Immature natural killer cell (primary cell): ENCODE data around the gene HACE1. TPM values are rescaled to one million over a fixed set of nuclear protein-coding genes. Genes with fewer than 3 reads are reported as not detected.
"Not testable (repeated sequence)": the region's sequence is repeated elsewhere in the genome, so short reads cannot be mapped to it uniquely, and the experiment has no call there.

ENCODE experiments used
- DNase-seq, 3 donors: peaks; one replicate each; pipeline ENCODE4 v3.0.0; 2022; ENCODE audit warnings: mixed read lengths in 1 of 3
- H3K27ac Mint-ChIP-seq, 6 donors: one replicate each; pipeline ENCODE4 v1.8.0; 2020; ENCODE audit warnings: mixed read lengths in 6 of 6, mild to moderate bottlenecking in 5 of 6, inconsistent platforms in 4 of 6, moderate library complexity in 3 of 6
- H3K27me3 Mint-ChIP-seq, 3 donors: one replicate each; pipeline ENCODE4 v1.8.0; 2020 to 2021; ENCODE audit warnings: low read depth in 3 of 3, mild to moderate bottlenecking in 3 of 3, mixed read lengths in 3 of 3, moderate library complexity in 3 of 3, inconsistent platforms in 1 of 3
- H3K36me3 Mint-ChIP-seq, 3 donors: one replicate each; pipeline ENCODE4 v1.8.0; 2020; ENCODE audit warnings: mixed read lengths in 3 of 3, inconsistent platforms in 2 of 3, mild to moderate bottlenecking in 2 of 3
- H3K4me1 Mint-ChIP-seq, 2 donors: one replicate each; pipeline ENCODE4 v1.8.0; 2020; ENCODE audit warnings: inconsistent platforms in 2 of 2, mild to moderate bottlenecking in 2 of 2, mixed read lengths in 2 of 2, moderate library complexity in 1 of 2
- H3K4me3 Mint-ChIP-seq, 5 donors: one replicate each; pipeline ENCODE4 v1.8.0; 2020; ENCODE audit warnings: mild to moderate bottlenecking in 5 of 5, mixed read lengths in 5 of 5, inconsistent platforms in 3 of 5, moderate library complexity in 3 of 5
- H3K9me3 Mint-ChIP-seq, 6 donors: one replicate each; pipeline ENCODE4 v1.8.0; 2020; ENCODE audit warnings: mild to moderate bottlenecking in 6 of 6, mixed read lengths in 6 of 6, inconsistent platforms in 4 of 6, moderate library complexity in 3 of 6
- polyA plus RNA-seq, 3 donors: library from polyadenylated mRNA; unstranded; fragments of 300-500 nt; fragmentation: Illumina TruSeq; gene quantifications; one replicate each; pipeline ENCODE4 v1.2.3, GENCODE V29; 2021

Gene HACE1
- polyA plus RNA-seq, 3 donors from 2014 or later = 3.3 to 7.3 (median 6.0) TPM

DNA sequence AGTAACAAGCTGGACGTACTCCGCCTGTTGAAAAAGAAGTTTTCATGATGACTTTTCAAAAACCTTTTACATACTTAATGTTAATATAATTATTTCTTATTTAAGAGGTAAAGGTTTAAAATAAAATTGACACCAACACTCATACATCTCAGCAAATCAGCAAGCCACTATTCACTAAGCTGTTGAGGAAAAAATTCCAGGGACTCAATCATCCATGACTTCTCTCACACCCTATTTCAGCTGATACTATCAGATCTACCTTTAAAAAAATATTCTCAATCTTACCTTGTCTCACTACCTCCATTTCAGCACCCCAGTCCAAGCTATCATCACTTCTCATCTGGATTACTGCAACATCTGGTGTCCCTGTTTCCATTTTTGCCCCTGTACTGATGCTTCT is 109.3 kb downstream of the HACE1 start:
- no peak overlapping the region for H3K27ac Mint-ChIP-seq
- no peak overlapping the region for H3K4me3 Mint-ChIP-seq
- peaks cover 11 to 18% (median 16%) of the 10 kb centered on the region in 6 donors for H3K9me3 Mint-ChIP-seq
- DNase-seq = no peak
- H3K4me1 Mint-ChIP-seq = no peaks in the 10 kb centered on the region
- H3K27me3 Mint-ChIP-seq = no peaks in the 10 kb centered on the region
- peaks cover 27 to 28% (median 28%) of the 10 kb centered on the region in 3 donors for H3K36me3 Mint-ChIP-seq

- not testable (repeated sequence) for H3K4me1 Mint-ChIP-seq, H3K27me3 Mint-ChIP-seq, H3K36me3 Mint-ChIP-seq, DNase-seq, H3K9me3 Mint-ChIP-seq, H3K27ac Mint-ChIP-seq, H3K4me3 Mint-ChIP-seq
Measured at GRCh38 chr6:104739124-104739523, 120.6 kb downstream of the HACE1 start.

GRCh38 chr6:104737567-104737966 is 122.2 kb downstream of the HACE1 start:
- not testable (repeated sequence) for H3K4me3 Mint-ChIP-seq, H3K9me3 Mint-ChIP-seq, DNase-seq, H3K27ac Mint-ChIP-seq, H3K4me1 Mint-ChIP-seq, H3K27me3 Mint-ChIP-seq, H3K36me3 Mint-ChIP-seq

DNA sequence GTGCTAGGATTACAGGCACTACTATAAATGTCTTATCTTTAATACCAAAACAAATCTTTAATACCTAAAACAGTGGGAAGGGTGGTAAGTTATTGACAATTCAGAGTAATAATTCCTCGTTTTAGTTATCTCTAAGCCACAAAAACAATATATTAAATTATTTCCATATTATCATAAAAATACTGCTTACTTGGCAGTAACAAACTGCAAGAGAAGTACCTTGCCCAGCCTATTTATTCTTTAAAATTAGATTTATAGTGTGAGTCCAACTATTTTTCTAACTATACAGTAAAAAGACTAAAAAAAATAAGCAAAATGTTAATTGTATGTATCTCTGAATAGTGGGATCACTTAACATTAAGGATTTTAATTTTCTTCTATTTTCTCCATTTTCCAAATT is 123.2 kb downstream of the HACE1 start:
- H3K27me3 Mint-ChIP-seq = peaks cover 0 to 2% (median 0%) of the 10 kb centered on the region in 3 donors
- H3K4me3 Mint-ChIP-seq = no peak overlapping the region
- no peak overlapping the region for H3K27ac Mint-ChIP-seq
- no peak for DNase-seq
- H3K36me3 Mint-ChIP-seq = peaks cover 4 to 11% (median 6%) of the 10 kb centered on the region in 3 donors
- H3K4me1 Mint-ChIP-seq = no peaks in the 10 kb centered on the region
- peaks cover 0 to 3% (median 0%) of the 10 kb centered on the region in 6 donors for H3K9me3 Mint-ChIP-seq

DNA sequence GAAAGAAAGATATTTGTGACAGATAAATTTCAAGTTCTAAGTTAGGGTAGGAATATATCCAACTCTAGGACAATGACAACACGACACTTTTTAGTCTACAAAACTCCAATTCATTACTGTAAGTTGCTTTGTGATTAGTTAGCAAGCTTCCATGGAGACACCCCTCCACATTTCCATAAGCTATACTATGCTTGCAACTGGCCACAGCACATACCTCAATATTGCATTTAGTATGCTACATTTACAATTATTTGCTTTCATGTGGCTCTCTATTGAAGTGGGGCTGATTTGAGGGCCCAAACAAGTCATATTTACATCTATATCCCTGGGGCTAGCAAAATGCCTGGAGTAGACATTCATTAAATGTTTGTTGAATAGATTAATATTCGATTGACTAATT is 129.3 kb downstream of the HACE1 start:
- Mint-ChIP-seq H3K4me1 (no peaks in the 10 kb centered on the region), H3K27ac (no peak overlapping the region), H3K27me3 (peaks cover 0 to 2% (median 0%) of the 10 kb centered on the region in 3 donors), H3K36me3 (peaks cover 6 to 9% (median 9%) of the 10 kb centered on the region in 3 donors), H3K4me3 (no peak overlapping the region), H3K9me3 (no peaks in the 10 kb centered on the region)
- no peak for DNase-seq

- DNase-seq = no peak
- Mint-ChIP-seq H3K27ac (no peak overlapping the region), H3K27me3 (peaks cover 0 to 2% (median 0%) of the 10 kb centered on the region in 3 donors), H3K9me3 (no peaks in the 10 kb centered on the region), H3K4me1 (no peaks in the 10 kb centered on the region), H3K36me3 (peaks cover 6 to 9% (median 6%) of the 10 kb centered on the region in 3 donors), H3K4me3 (no peak overlapping the region)
Measured at GRCh38 chr6:104729433-104729832, 130.3 kb downstream of the HACE1 start.

DNA sequence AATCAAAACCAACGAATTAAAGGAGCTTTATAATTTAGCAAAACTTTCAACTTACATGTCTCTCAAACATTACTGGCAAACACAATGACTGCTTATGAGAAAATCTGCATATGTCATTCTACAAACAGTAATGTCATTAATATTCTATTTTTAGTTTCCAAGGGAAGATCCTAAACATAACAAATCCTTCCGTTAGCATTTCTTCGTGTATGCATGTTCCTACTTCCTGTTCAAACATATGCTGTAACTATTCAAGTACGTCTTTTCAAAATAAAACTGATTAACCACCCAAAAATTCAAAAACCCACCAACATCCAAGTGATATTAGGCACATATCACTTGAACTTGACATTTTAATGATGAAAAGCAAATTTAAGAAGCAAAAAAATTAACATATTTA is 131.3 kb downstream of the HACE1 start:
- Mint-ChIP-seq H3K27me3 (no peaks in the 10 kb centered on the region), H3K4me3 (no peak overlapping the region), H3K27ac (no peak overlapping the region), H3K9me3 (no peaks in the 10 kb centered on the region), H3K36me3 (peaks cover 6 to 9% (median 6%) of the 10 kb centered on the region in 3 donors), H3K4me1 (no peaks in the 10 kb centered on the region)
- no peak for DNase-seq

DNA sequence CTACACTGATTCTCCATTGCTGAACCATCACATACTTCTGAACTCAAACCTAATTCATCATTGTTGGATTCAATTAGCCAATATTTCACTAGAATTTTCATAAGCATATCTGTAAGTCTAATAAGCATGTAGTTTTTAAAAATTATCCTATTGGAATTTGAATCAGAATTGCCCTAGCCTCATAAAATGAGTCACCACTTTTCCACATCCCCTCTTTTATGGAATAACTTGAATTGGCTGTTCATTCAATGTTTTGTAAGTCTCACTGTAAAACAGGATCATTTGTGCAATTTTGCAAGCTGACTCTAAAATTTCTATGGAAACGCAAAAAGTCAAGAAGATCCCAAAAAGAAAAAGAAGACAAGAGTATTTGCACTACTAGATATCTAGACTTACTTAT is 141.0 kb downstream of the HACE1 start:
- no peaks in the 10 kb centered on the region for H3K36me3 Mint-ChIP-seq
- no peak for DNase-seq
- no peaks in the 10 kb centered on the region for H3K4me1 Mint-ChIP-seq
- H3K4me3 Mint-ChIP-seq = no peak overlapping the region
- no peaks in the 10 kb centered on the region for H3K27me3 Mint-ChIP-seq
- no peaks in the 10 kb centered on the region for H3K9me3 Mint-ChIP-seq
- no peak overlapping the region for H3K27ac Mint-ChIP-seq

GRCh38 chr6:104716858-104717257 is 142.9 kb downstream of the HACE1 start:
- no peak for DNase-seq
- Mint-ChIP-seq H3K27ac (no peak overlapping the region), H3K36me3 (no peaks in the 10 kb centered on the region), H3K4me3 (no peak overlapping the region), H3K9me3 (no peaks in the 10 kb centered on the region), H3K4me1 (no peaks in the 10 kb centered on the region), H3K27me3 (no peaks in the 10 kb centered on the region)

GRCh38 chr6:104714796-104715195 is 144.9 kb downstream of the HACE1 start:
- H3K27me3 Mint-ChIP-seq = no peaks in the 10 kb centered on the region
- H3K4me3 Mint-ChIP-seq = no peak overlapping the region
- no peak for DNase-seq
- no peaks in the 10 kb centered on the region for H3K4me1 Mint-ChIP-seq
- no peak overlapping the region for H3K27ac Mint-ChIP-seq
- no peaks in the 10 kb centered on the region for H3K36me3 Mint-ChIP-seq
- no peaks in the 10 kb centered on the region for H3K9me3 Mint-ChIP-seq

DNA sequence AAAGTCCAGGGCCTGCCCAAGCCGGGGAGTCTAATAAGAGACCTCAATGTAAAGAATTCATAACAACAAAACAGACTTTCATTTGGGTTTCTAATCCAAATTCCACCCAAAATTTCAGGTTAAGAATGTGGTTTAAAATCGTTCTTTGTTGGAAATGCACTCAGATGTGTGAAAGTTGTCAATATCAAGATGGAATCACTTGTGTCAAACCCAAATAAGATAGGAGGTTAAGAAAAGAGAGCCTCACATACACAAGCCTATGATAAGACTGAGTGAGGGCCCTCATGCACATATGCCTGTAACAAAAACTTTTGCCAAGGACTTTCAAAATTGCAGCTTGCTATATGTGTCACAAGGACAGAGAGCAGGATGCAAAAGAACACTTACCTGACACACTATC is 145.7 kb downstream of the HACE1 start:
- Mint-ChIP-seq H3K4me3 (no peak overlapping the region), H3K27me3 (no peaks in the 10 kb centered on the region), H3K36me3 (no peaks in the 10 kb centered on the region), H3K4me1 (no peaks in the 10 kb centered on the region), H3K9me3 (no peaks in the 10 kb centered on the region), H3K27ac (no peak overlapping the region)
- no peak for DNase-seq

GRCh38 chr6:104711371-104711770 is 148.3 kb downstream of the HACE1 start:
- H3K27me3 Mint-ChIP-seq = no peaks in the 10 kb centered on the region
- no peak for DNase-seq
- H3K4me3 Mint-ChIP-seq = no peak overlapping the region
- peaks cover under 1 to 2% of the 10 kb centered on the region in 2 donors for H3K4me1 Mint-ChIP-seq
- peaks cover 0 to 1% (median 0%) of the 10 kb centered on the region in 6 donors for H3K9me3 Mint-ChIP-seq
- peaks cover 0 to 5% (median 0%) of the 10 kb centered on the region in 3 donors for H3K36me3 Mint-ChIP-seq
- no peak overlapping the region for H3K27ac Mint-ChIP-seq

GRCh38 chr6:104710543-104711335 is 149.0 kb downstream of the HACE1 start:
- Mint-ChIP-seq H3K36me3 (peaks cover 0 to 5% (median 0%) of the 10 kb centered on the region in 3 donors), H3K27ac (no peak overlapping the region), H3K4me3 (no peak overlapping the region), H3K27me3 (no peaks in the 10 kb centered on the region), H3K9me3 (peaks cover 0 to 1% (median 0%) of the 10 kb centered on the region in 6 donors), H3K4me1 (peaks cover 3 to 8% of the 10 kb centered on the region in 2 donors)
- no peak for DNase-seq

DNA sequence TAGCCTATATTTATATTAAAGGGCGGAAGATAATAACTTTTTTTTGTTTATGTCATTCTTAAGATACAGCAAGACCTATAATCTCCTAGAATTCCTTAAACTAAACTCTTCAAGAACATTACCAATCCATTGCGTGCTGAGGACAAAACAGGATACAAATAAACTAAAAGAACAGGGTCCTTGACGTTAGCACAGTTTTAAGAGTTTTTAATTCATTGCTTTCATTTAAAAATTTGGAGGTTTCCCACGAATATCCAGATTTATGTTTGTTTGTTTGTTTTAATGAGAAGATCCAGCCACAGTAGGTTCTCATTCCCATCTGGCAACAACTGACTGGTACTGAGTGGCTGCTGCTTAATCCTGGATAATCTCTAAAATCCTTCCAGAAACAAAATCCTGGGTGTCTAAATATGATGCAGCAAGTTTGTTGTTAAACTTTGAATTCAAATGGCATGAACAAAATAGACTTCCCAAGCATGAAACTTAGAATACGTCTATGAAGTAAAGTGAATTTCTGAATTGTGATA is 153.7 kb downstream of the HACE1 start:
- H3K4me3 Mint-ChIP-seq = peak overlapping the region in 2 of 5 donors; percentile 85 to 86
- H3K4me1 Mint-ChIP-seq = peaks cover 28 to 42% of the 10 kb centered on the region in 2 donors
- peaks cover 0 to 1% (median 0%) of the 10 kb centered on the region in 6 donors for H3K9me3 Mint-ChIP-seq
- H3K27ac Mint-ChIP-seq = peak overlapping the region in 1 of 6 donors; percentile 43
- peaks cover 0 to 5% (median 0%) of the 10 kb centered on the region in 3 donors for H3K36me3 Mint-ChIP-seq
- H3K27me3 Mint-ChIP-seq = no peaks in the 10 kb centered on the region
- DNase-seq = no peak
